ENCODE results near the gene SEZ6L.

SEZ6L gene

DNA sequence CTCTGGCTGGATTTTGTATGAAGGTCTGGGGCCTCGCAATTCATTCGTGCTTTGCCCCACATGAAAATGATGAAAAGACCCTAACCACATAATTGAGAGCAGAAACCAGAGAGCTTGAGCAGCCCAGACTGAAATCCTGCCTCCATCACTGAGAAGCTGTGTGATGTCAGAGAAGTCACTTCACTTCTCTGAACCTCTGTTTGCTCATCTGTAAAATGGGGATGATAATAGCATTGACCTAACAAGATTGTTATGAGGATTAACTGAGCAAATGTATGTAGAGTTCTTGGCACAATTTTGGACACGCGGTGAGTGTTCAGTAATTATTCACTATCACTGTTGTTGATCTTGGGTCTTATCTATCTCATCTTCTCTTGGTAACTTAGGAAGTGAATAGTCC is 203.6 kb downstream of the SEZ6L start:
- Histone ChIP-seq H3K4me2 (no peak overlapping the region), H3K79me2 (ENCODE audit: insufficient read depth, low read depth) (no peaks in the 10 kb centered on the region), H3K9ac (no peak overlapping the region), H2AFZ (ENCODE audit: low read depth) (no peak overlapping the region), H3K27me3 (ENCODE audit: insufficient read depth, low read depth) (no peaks in the 10 kb centered on the region; the same call in 1 of the 2 replicates), H3K4me1 (ENCODE audit: low read depth, poor library complexity, severe bottlenecking) (no peaks in the 10 kb centered on the region), H3K36me3 (ENCODE audit: insufficient read depth) (no peaks in the 10 kb centered on the region), H3K27ac (no peak overlapping the region), H3K4me3 (IDR thresholded peaks at IDR 0.05; ENCODE audit: insufficient read depth, low read depth, low read length) (no peak overlapping the region), H4K20me1 (ENCODE audit: insufficient read depth) (no peaks in the 10 kb centered on the region)
- TF ChIP-seq CTCF (conservative IDR thresholded peaks at IDR 0.05; ENCODE audit: low read depth, low read length), result no peak

GRCh38 chr22:26374391-26375026 is 205.2 kb downstream of the SEZ6L start:
- Histone ChIP-seq H3K27ac (no peak overlapping the region), H3K36me3 (ENCODE audit: insufficient read depth) (no peaks in the 10 kb centered on the region), H4K20me1 (ENCODE audit: insufficient read depth) (no peaks in the 10 kb centered on the region), H3K4me3 (IDR thresholded peaks at IDR 0.05; ENCODE audit: insufficient read depth, low read depth, low read length) (no peak overlapping the region), H2AFZ (ENCODE audit: low read depth) (no peak overlapping the region), H3K4me2 (no peak overlapping the region), H3K27me3 (ENCODE audit: insufficient read depth, low read depth) (no peaks in the 10 kb centered on the region; the same call in 1 of the 2 replicates), H3K4me1 (ENCODE audit: low read depth, poor library complexity, severe bottlenecking) (no peaks in the 10 kb centered on the region), H3K79me2 (ENCODE audit: insufficient read depth, low read depth) (no peaks in the 10 kb centered on the region), H3K9ac (no peak overlapping the region)
- TF ChIP-seq CTCF (conservative IDR thresholded peaks at IDR 0.05; ENCODE audit: low read depth, low read length), result no peak

GRCh38 chr22:26377170-26377830 is 208.0 kb downstream of the SEZ6L start:
- no peaks in the 10 kb centered on the region for H3K4me1 ChIP-seq (ENCODE audit: low read depth, poor library complexity, severe bottlenecking)
- no peak overlapping the region for H3K27ac ChIP-seq
- H3K4me3 ChIP-seq (IDR thresholded peaks at IDR 0.05; ENCODE audit: insufficient read depth, low read depth, low read length), result no peak overlapping the region
- H3K4me2 ChIP-seq, result no peak overlapping the region
- H4K20me1 ChIP-seq (ENCODE audit: insufficient read depth), result no peaks in the 10 kb centered on the region
- H2AFZ ChIP-seq (ENCODE audit: low read depth), result no peak overlapping the region
- no peaks in the 10 kb centered on the region for H3K79me2 ChIP-seq (ENCODE audit: insufficient read depth, low read depth)
- no peaks in the 10 kb centered on the region; the same call in 1 of the 2 replicates for H3K27me3 ChIP-seq (ENCODE audit: insufficient read depth, low read depth)
- H3K9ac ChIP-seq, result no peak overlapping the region
- no peaks in the 10 kb centered on the region for H3K36me3 ChIP-seq (ENCODE audit: insufficient read depth)
- TF ChIP-seq CTCF (conservative IDR thresholded peaks at IDR 0.05; ENCODE audit: low read depth, low read length), result no peak

- H3K27me3 ChIP-seq (ENCODE audit: insufficient read depth, low read depth), result no peaks in the 10 kb centered on the region
- no peak overlapping the region for H3K27ac ChIP-seq
- no peak overlapping the region for H3K4me3 ChIP-seq (IDR thresholded peaks at IDR 0.05; ENCODE audit: insufficient read depth, low read depth, low read length)
- no peak overlapping the region for H3K9ac ChIP-seq
- no peak overlapping the region for H2AFZ ChIP-seq (ENCODE audit: low read depth)
- no peaks in the 10 kb centered on the region for H4K20me1 ChIP-seq (ENCODE audit: insufficient read depth)
- no peak for TF ChIP-seq CTCF (conservative IDR thresholded peaks at IDR 0.05; ENCODE audit: low read depth, low read length)
- H3K36me3 ChIP-seq (ENCODE audit: insufficient read depth), result no peaks in the 10 kb centered on the region
- H3K79me2 ChIP-seq (ENCODE audit: insufficient read depth, low read depth), result no peaks in the 10 kb centered on the region
- H3K4me1 ChIP-seq (ENCODE audit: low read depth, poor library complexity, severe bottlenecking), result no peaks in the 10 kb centered on the region
- H3K4me2 ChIP-seq, result no peak overlapping the region
Observed at GRCh38 chr22:26380072-26380830, 211.0 kb downstream of the SEZ6L start.

Data from KMS-11 (cell line).